ENCODE measurements around the gene RALGPS2. TPM values are rescaled to one million over a fixed set of nuclear protein-coding genes. Genes with fewer than 3 reads are reported as not detected.
A peak's percentile ranks its signal among the peaks of the same experiment; 100 is the strongest.
"Not testable (repeated sequence)": the region's sequence is repeated elsewhere in the genome, so short reads cannot be mapped to it uniquely, and the experiment has no call there.

Gene RALGPS2
- total and polyA plus RNA-seq, 4 donors = 20.1 to 57.6 (median 35.0) TPM

GRCh38 chr1:178754655-178755256 lies 29.7 kb downstream of the RALGPS2 start:
- not testable (repeated sequence) for H3K4me3 ChIP-seq (ENCODE audit: low read depth, low read length); DNase-seq (ENCODE audit: low read depth in 4 of 6, low spot score in 6 of 6); H3K36me3 ChIP-seq (ENCODE audit: control insufficient read depth, insufficient read depth, low read length); H3K27me3 ChIP-seq (ENCODE audit: control insufficient read depth, insufficient read depth, low read length); H3K27ac ChIP-seq (ENCODE audit: low read depth, low read length); H3K4me1 ChIP-seq (ENCODE audit: control insufficient read depth, insufficient read depth, low read length); H3K9me3 ChIP-seq (ENCODE audit: control insufficient read depth, insufficient read depth, low read length)
- WGBS (ENCODE audit: insufficient coverage) = no CpG with 5 or more reads among the region's 3 CpGs

GRCh38 chr1:178768423-178768822 lies 43.4 kb downstream of the RALGPS2 start:
- no peak for DNase-seq (ENCODE audit: low read depth in 4 of 6, low spot score in 6 of 6)
- Histone ChIP-seq H3K36me3 (ENCODE audit: control insufficient read depth, insufficient read depth, low read length) (no peaks in the 10 kb centered on the region), H3K9me3 (ENCODE audit: control insufficient read depth, insufficient read depth, low read length) (peaks cover 12% of the 10 kb centered on the region), H3K27ac (ENCODE audit: low read depth, low read length) (no peak overlapping the region), H3K27me3 (ENCODE audit: control insufficient read depth, insufficient read depth, low read length) (no peaks in the 10 kb centered on the region), H3K4me3 (ENCODE audit: low read depth, low read length) (no peak overlapping the region), H3K4me1 (ENCODE audit: control insufficient read depth, insufficient read depth, low read length) (no peaks in the 10 kb centered on the region)
- 11% methylated on average over 2 of the region's 4 CpGs for WGBS (ENCODE audit: insufficient coverage)

- Histone ChIP-seq H3K27ac (ENCODE audit: low read depth, low read length) (no peak overlapping the region), H3K4me3 (ENCODE audit: low read depth, low read length) (no peak overlapping the region), H3K9me3 (ENCODE audit: control insufficient read depth, insufficient read depth, low read length) (peaks cover 3% of the 10 kb centered on the region), H3K36me3 (ENCODE audit: control insufficient read depth, insufficient read depth, low read length) (no peaks in the 10 kb centered on the region), H3K27me3 (ENCODE audit: control insufficient read depth, insufficient read depth, low read length) (no peaks in the 10 kb centered on the region), H3K4me1 (ENCODE audit: control insufficient read depth, insufficient read depth, low read length) (no peaks in the 10 kb centered on the region)
- no peak for DNase-seq (ENCODE audit: low read depth in 4 of 6, low spot score in 6 of 6)
- 95% methylated on average over 4 of the region's 5 CpGs for WGBS (ENCODE audit: insufficient coverage)
Measured at GRCh38 chr1:178772952-178773351, 47.9 kb downstream of the RALGPS2 start.

- H3K27ac ChIP-seq (ENCODE audit: low read depth, low read length) = no peak overlapping the region
- no peaks in the 10 kb centered on the region for H3K27me3 ChIP-seq (ENCODE audit: control insufficient read depth, insufficient read depth, low read length)
Measured at GRCh38 chr1:178774263-178774662, 49.2 kb downstream of the RALGPS2 start.

GRCh38 chr1:178776553-178776952 lies 51.5 kb downstream of the RALGPS2 start:
- DNase-seq (ENCODE audit: low read depth in 4 of 6, low spot score in 6 of 6) = no peak
- no peaks in the 10 kb centered on the region for H3K27me3 ChIP-seq (ENCODE audit: control insufficient read depth, insufficient read depth, low read length)
- no peak overlapping the region for H3K4me3 ChIP-seq (ENCODE audit: low read depth, low read length)
- no peak overlapping the region for H3K27ac ChIP-seq (ENCODE audit: low read depth, low read length)
- 71% methylated on average over 1 of the region's 2 CpGs for WGBS (ENCODE audit: insufficient coverage)
- H3K36me3 ChIP-seq (ENCODE audit: control insufficient read depth, insufficient read depth, low read length) = peaks cover 2% of the 10 kb centered on the region
- H3K4me1 ChIP-seq (ENCODE audit: control insufficient read depth, insufficient read depth, low read length) = no peaks in the 10 kb centered on the region
- H3K9me3 ChIP-seq (ENCODE audit: control insufficient read depth, insufficient read depth, low read length) = no peaks in the 10 kb centered on the region

More at GRCh38 chr1:178774263-178774662, 49.2 kb downstream of the RALGPS2 start:
- Histone ChIP-seq H3K4me3 (ENCODE audit: low read depth, low read length) (no peak overlapping the region), H3K9me3 (ENCODE audit: control insufficient read depth, insufficient read depth, low read length) (peaks cover 2% of the 10 kb centered on the region), H3K4me1 (ENCODE audit: control insufficient read depth, insufficient read depth, low read length) (no peaks in the 10 kb centered on the region), H3K36me3 (ENCODE audit: control insufficient read depth, insufficient read depth, low read length) (no peaks in the 10 kb centered on the region)
- DNase-seq (ENCODE audit: low read depth in 4 of 6, low spot score in 6 of 6) = peak in 5 of 6 donors; percentile 4 to 73 (median 12)

- DNase-seq (ENCODE audit: low read depth in 4 of 6, low spot score in 6 of 6) = peak in 2 of 6 donors; percentile 2 to 56
- Histone ChIP-seq H3K27ac (ENCODE audit: low read depth, low read length) (no peak overlapping the region), H3K9me3 (ENCODE audit: control insufficient read depth, insufficient read depth, low read length) (no peaks in the 10 kb centered on the region), H3K4me3 (ENCODE audit: low read depth, low read length) (no peak overlapping the region), H3K36me3 (ENCODE audit: control insufficient read depth, insufficient read depth, low read length) (peaks cover 2% of the 10 kb centered on the region), H3K4me1 (ENCODE audit: control insufficient read depth, insufficient read depth, low read length) (no peaks in the 10 kb centered on the region), H3K27me3 (ENCODE audit: control insufficient read depth, insufficient read depth, low read length) (no peaks in the 10 kb centered on the region)
- 60% methylated on average over 1 of the region's 2 CpGs for WGBS (ENCODE audit: insufficient coverage)
Measured at GRCh38 chr1:178781533-178782330, 56.7 kb downstream of the RALGPS2 start.

GRCh38 chr1:178784131-178784536 lies 59.1 kb downstream of the RALGPS2 start:
- DNase-seq (ENCODE audit: low read depth in 4 of 6, low spot score in 6 of 6) = no peak
- no CpG with 5 or more reads among the region's 2 CpGs for WGBS (ENCODE audit: insufficient coverage)

GRCh38 chr1:178792394-178792793 lies 67.3 kb downstream of the RALGPS2 start:
- DNase-seq (ENCODE audit: low read depth in 4 of 6, low spot score in 6 of 6) = no peak
- Histone ChIP-seq H3K27me3 (ENCODE audit: control insufficient read depth, insufficient read depth, low read length) (no peaks in the 10 kb centered on the region), H3K4me1 (ENCODE audit: control insufficient read depth, insufficient read depth, low read length) (no peaks in the 10 kb centered on the region), H3K27ac (ENCODE audit: low read depth, low read length) (no peak overlapping the region), H3K9me3 (ENCODE audit: control insufficient read depth, insufficient read depth, low read length) (no peaks in the 10 kb centered on the region), H3K4me3 (ENCODE audit: low read depth, low read length) (no peak overlapping the region), H3K36me3 (ENCODE audit: control insufficient read depth, insufficient read depth, low read length) (peaks cover 8% of the 10 kb centered on the region)
- no CpG with 5 or more reads among the region's 3 CpGs for WGBS (ENCODE audit: insufficient coverage)

More at GRCh38 chr1:178784131-178784536, 59.1 kb downstream of the RALGPS2 start:
- Histone ChIP-seq H3K4me1 (ENCODE audit: control insufficient read depth, insufficient read depth, low read length) (no peaks in the 10 kb centered on the region), H3K9me3 (ENCODE audit: control insufficient read depth, insufficient read depth, low read length) (no peaks in the 10 kb centered on the region), H3K36me3 (ENCODE audit: control insufficient read depth, insufficient read depth, low read length) (peaks cover 6% of the 10 kb centered on the region), H3K27me3 (ENCODE audit: control insufficient read depth, insufficient read depth, low read length) (no peaks in the 10 kb centered on the region), H3K27ac (ENCODE audit: low read depth, low read length) (no peak overlapping the region), H3K4me3 (ENCODE audit: low read depth, low read length) (no peak overlapping the region)

- H3K27me3 ChIP-seq (ENCODE audit: control insufficient read depth, insufficient read depth, low read length) = no peaks in the 10 kb centered on the region
- no peak for DNase-seq (ENCODE audit: low read depth in 4 of 6, low spot score in 6 of 6)
- no peaks in the 10 kb centered on the region for H3K4me1 ChIP-seq (ENCODE audit: control insufficient read depth, insufficient read depth, low read length)
- no CpG with 5 or more reads among the region's 3 CpGs for WGBS (ENCODE audit: insufficient coverage)
- no peak overlapping the region for H3K4me3 ChIP-seq (ENCODE audit: low read depth, low read length)
- H3K9me3 ChIP-seq (ENCODE audit: control insufficient read depth, insufficient read depth, low read length) = no peaks in the 10 kb centered on the region
- H3K36me3 ChIP-seq (ENCODE audit: control insufficient read depth, insufficient read depth, low read length) = no peaks in the 10 kb centered on the region
- H3K27ac ChIP-seq (ENCODE audit: low read depth, low read length) = no peak overlapping the region
Measured at GRCh38 chr1:178796013-178796412, 71.0 kb downstream of the RALGPS2 start.

- Histone ChIP-seq H3K27me3 (ENCODE audit: control insufficient read depth, insufficient read depth, low read length) (no peaks in the 10 kb centered on the region), H3K27ac (ENCODE audit: low read depth, low read length) (no peak overlapping the region), H3K9me3 (ENCODE audit: control insufficient read depth, insufficient read depth, low read length) (no peaks in the 10 kb centered on the region), H3K4me3 (ENCODE audit: low read depth, low read length) (no peak overlapping the region), H3K4me1 (ENCODE audit: control insufficient read depth, insufficient read depth, low read length) (no peaks in the 10 kb centered on the region), H3K36me3 (ENCODE audit: control insufficient read depth, insufficient read depth, low read length) (no peaks in the 10 kb centered on the region)
- WGBS (ENCODE audit: insufficient coverage) = 100% methylated on average over 1 of the region's 2 CpGs
- no peak for DNase-seq (ENCODE audit: low read depth in 4 of 6, low spot score in 6 of 6)
Measured at GRCh38 chr1:178797590-178797989, 72.5 kb downstream of the RALGPS2 start.

Data from spinal cord (tissue), 10 donors.